GM12892 (cell line): ENCODE results near the gene AFTPH.

Experiments used
- POLR2A ChIP-seq: IDR thresholded peaks from 2 replicates; pipeline ENCODE4 v1.6.1; 2011; ENCODE audit warnings: low read depth, low read length, control low read depth
- POLR2AphosphoS5 ChIP-seq: IDR thresholded peaks from 2 replicates; pipeline ENCODE4 v1.6.1; 2011; ENCODE audit warnings: low read depth, low read length, control low read depth
- TAF1 ChIP-seq: IDR thresholded peaks from 2 replicates; pipeline ENCODE4 v1.6.1; 2011; ENCODE audit warnings: low read depth, mild to moderate bottlenecking, control low read depth, low read length, borderline replicate concordance

DNA sequence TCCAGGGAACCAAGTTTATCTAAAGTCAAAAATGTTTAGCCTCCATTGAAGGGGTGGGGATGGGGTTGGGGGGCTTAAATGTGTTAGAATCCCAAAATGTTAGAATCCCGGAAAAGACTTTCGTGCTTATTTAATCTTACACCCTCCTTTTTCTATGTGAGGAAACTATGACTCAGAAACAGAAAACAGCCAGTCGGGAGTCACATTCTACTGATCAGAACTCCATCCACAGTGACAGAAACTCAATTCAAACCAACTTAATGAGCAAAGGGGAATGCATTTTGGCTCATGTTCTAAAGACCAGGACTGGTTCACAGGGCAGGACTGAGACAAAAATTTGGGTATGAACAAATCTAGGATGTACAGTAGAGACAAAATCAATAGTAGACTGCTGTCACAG, 31.9 kb upstream of the AFTPH start:
- TF ChIP-seq POLR2A (no peak), TAF1 (no peak), POLR2AphosphoS5 (no peak)
